DND-41 (cell line): ENCODE results near the gene CCNB2.

Experiments used
- ATAC-seq: fragments of 200-7000 bp; cut with Tn5 transposase; 3 replicates; pipeline ENCODE4 v1.9.1; 2021; ENCODE audit warnings: low read depth; ENCODE audit not compliant: insufficient read depth
- DNase-seq: peaks from one replicate; pipeline ENCODE4 v3.0.0-alpha.2; 2020
- H2AFZ ChIP-seq: 2 replicates; pipeline ENCODE4 v1.6.0; 2012; ENCODE audit warnings: low read depth, low read length
- H3K27ac ChIP-seq: 2 replicates; pipeline ENCODE4 v1.5.1; 2012; ENCODE audit warnings: low read length, inconsistent platforms
- H3K27me3 ChIP-seq: fragments of 200-600 bp; sonication (generic); 2 replicates; pipeline ENCODE4 v1.6.0; 2012; ENCODE audit warnings: low read length, mild to moderate bottlenecking, inconsistent platforms; ENCODE audit not compliant: insufficient read depth, poor library complexity
- H3K36me3 ChIP-seq: 2 replicates; pipeline ENCODE4 v1.5.1; 2012; ENCODE audit warnings: low read length, inconsistent platforms; ENCODE audit not compliant: insufficient read depth
- H3K4me1 ChIP-seq: 2 replicates; pipeline ENCODE4 v1.5.1; 2012; ENCODE audit warnings: mild to moderate bottlenecking, low read length; ENCODE audit not compliant: insufficient read depth
- H3K4me2 ChIP-seq: 2 replicates; pipeline ENCODE4 v1.6.0; 2012; ENCODE audit warnings: mild to moderate bottlenecking, moderate library complexity, low read length, inconsistent platforms; ENCODE audit not compliant: insufficient read depth
- H3K4me3 ChIP-seq, 2 experiments: fragments of 200-600 bp in 1 of 2; shearing (Covaris generic) in 1 of 2; 2 replicates each; pipeline ENCODE4 v1.5.1; 2012 to 2016; ENCODE audit warnings: inconsistent platforms in 2 of 2, low read length in 2 of 2, mild to moderate bottlenecking in 2 of 2, low read depth in 1 of 2, moderate library complexity in 1 of 2
- H3K79me2 ChIP-seq: 2 replicates; pipeline ENCODE4 v1.6.0; 2012; ENCODE audit warnings: low read length, inconsistent platforms; ENCODE audit not compliant: insufficient read depth
- H3K9ac ChIP-seq: 2 replicates; pipeline ENCODE4 v1.6.0; 2012; ENCODE audit warnings: low read depth, mild to moderate bottlenecking, inconsistent platforms, low read length, moderate library complexity
- H3K9me3 ChIP-seq: 2 replicates; pipeline ENCODE4 v1.5.1; 2012; ENCODE audit warnings: low read length, moderate library complexity, mild to moderate bottlenecking, inconsistent platforms; ENCODE audit not compliant: insufficient read depth, severe bottlenecking
- H4K20me1 ChIP-seq: 2 replicates; pipeline ENCODE4 v1.6.0; 2012; ENCODE audit warnings: low read length; ENCODE audit not compliant: insufficient read depth
- CTCF ChIP-seq: IDR thresholded peaks from 2 replicates; pipeline ENCODE4 v1.5.1; 2012; ENCODE audit warnings: borderline replicate concordance, low read length, moderate library complexity, mild to moderate bottlenecking; ENCODE audit not compliant: poor library complexity, severe bottlenecking; ENCODE audit errors: extremely low read depth
- EZH2 ChIP-seq: IDR thresholded peaks from 3 replicates; pipeline ENCODE4 v1.6.1; 2012; ENCODE audit warnings: borderline replicate concordance, low read depth, mild to moderate bottlenecking, moderate library complexity, low read length, inconsistent platforms; ENCODE audit not compliant: severe bottlenecking

Gene CCNB2

GRCh38 chr15:59131969-59132562 lies 27.1 kb downstream of the CCNB2 start:
- Histone ChIP-seq H3K79me2 (peaks cover 19% of the 10 kb centered on the region), H3K4me1 (no peaks in the 10 kb centered on the region), H3K27ac (no peak overlapping the region), H3K9ac (no peak overlapping the region), H3K9me3 (no peaks in the 10 kb centered on the region), H3K4me3 (no peak overlapping the region), H3K36me3 (peaks cover 85% of the 10 kb centered on the region), H3K4me2 (no peak overlapping the region), H3K27me3 (no peaks in the 10 kb centered on the region), H4K20me1 (peaks cover 12% of the 10 kb centered on the region; the same call in 1 of the 2 replicates), H2AFZ (no peak overlapping the region)
- DNase-seq (no peak), ATAC-seq (no peak)
- TF ChIP-seq CTCF (no peak), EZH2 (no peak)

- Histone ChIP-seq H3K36me3 (peaks cover 85% of the 10 kb centered on the region), H2AFZ (no peak overlapping the region), H3K4me1 (no peaks in the 10 kb centered on the region), H4K20me1 (peaks cover 15% of the 10 kb centered on the region; the same call in 1 of the 2 replicates), H3K27ac (no peak overlapping the region), H3K79me2 (peaks cover 11% of the 10 kb centered on the region; the same call in 1 of the 2 replicates), H3K4me2 (no peak overlapping the region), H3K27me3 (no peaks in the 10 kb centered on the region), H3K9me3 (no peaks in the 10 kb centered on the region), H3K9ac (no peak overlapping the region), H3K4me3 (no peak overlapping the region)
- ATAC-seq: no peak
- DNase-seq: no peak
- TF ChIP-seq CTCF (no peak), EZH2 (no peak)
These were observed 29.0 kb downstream of the CCNB2 start for GRCh38 chr15:59133929-59134427.

GRCh38 chr15:59137566-59137965 lies 32.6 kb downstream of the CCNB2 start:
- Histone ChIP-seq H3K27me3 (no peaks in the 10 kb centered on the region), H3K4me1 (no peaks in the 10 kb centered on the region), H3K79me2 (no peaks in the 10 kb centered on the region), H3K9me3 (no peaks in the 10 kb centered on the region), H4K20me1 (peaks cover 10% of the 10 kb centered on the region; the same call in 1 of the 2 replicates), H3K27ac (no peak overlapping the region), H3K36me3 (peaks cover 79% of the 10 kb centered on the region), H3K4me3 (no peak overlapping the region), H3K4me2 (no peak overlapping the region), H2AFZ (no peak overlapping the region), H3K9ac (no peak overlapping the region)
- TF ChIP-seq CTCF (no peak), EZH2 (no peak)
- DNase-seq: no peak
- no peak for ATAC-seq

- H3K4me1 ChIP-seq: no peaks in the 10 kb centered on the region
- no peak overlapping the region for H2AFZ ChIP-seq
- H3K79me2 ChIP-seq: no peaks in the 10 kb centered on the region
- H3K36me3 ChIP-seq: peaks cover 77% of the 10 kb centered on the region
- TF ChIP-seq CTCF (peak; percentile 64), EZH2 (no peak)
- no peak overlapping the region for H3K9ac ChIP-seq
- DNase-seq (peak; percentile 48), ATAC-seq (peak; percentile 79)
- H3K4me3 ChIP-seq: no peak overlapping the region
- peaks cover 10% of the 10 kb centered on the region; the same call in 1 of the 2 replicates for H4K20me1 ChIP-seq
- no peaks in the 10 kb centered on the region for H3K9me3 ChIP-seq
- H3K27me3 ChIP-seq: no peaks in the 10 kb centered on the region
- no peak overlapping the region for H3K4me2 ChIP-seq
- H3K27ac ChIP-seq: no peak overlapping the region
These were observed 33.3 kb downstream of the CCNB2 start for GRCh38 chr15:59138243-59138642.
